AG04449 (cell line): ENCODE data around the gene LRRC25.

ENCODE experiments used
- CTCF ChIA-PET: fragments of 350-600 bp; formaldehyde crosslinking; extraction: SDS; loops from one replicate; lab custom pipeline; 2021; ENCODE audit warnings: antibody characterized with exemption; lab: Yijun Ruan, JAX
- POLR2A ChIA-PET: fragments of 400-600, 350-600 bp; formaldehyde crosslinking; extraction: SDS; loops from one replicate; lab custom pipeline; 2020; ENCODE audit warnings: antibody characterized with exemption, inconsistent platforms; lab: Yijun Ruan, JAX
- DNase-seq: peaks from one replicate; pipeline ENCODE4 v3.0.0-alpha.2; 2010; ENCODE audit warnings: low read depth, low spot score
- H3K4me3 ChIP-seq: 2 replicates; pipeline ENCODE4 v1.5.1; 2011; ENCODE audit warnings: low read depth, mild to moderate bottlenecking, control low read depth, low read length
- TF ChIP-seq, protein P1 (sequence below): IDR thresholded peaks from one replicate; pipeline ENCODE4 v1.5.1; 2011; ENCODE audit warnings: mild to moderate bottlenecking, moderate library complexity, low read length, control low read depth, inconsistent platforms; ENCODE audit not compliant: insufficient read depth; ENCODE audit errors: missing control alignments

The LRRC25 gene

DNA sequence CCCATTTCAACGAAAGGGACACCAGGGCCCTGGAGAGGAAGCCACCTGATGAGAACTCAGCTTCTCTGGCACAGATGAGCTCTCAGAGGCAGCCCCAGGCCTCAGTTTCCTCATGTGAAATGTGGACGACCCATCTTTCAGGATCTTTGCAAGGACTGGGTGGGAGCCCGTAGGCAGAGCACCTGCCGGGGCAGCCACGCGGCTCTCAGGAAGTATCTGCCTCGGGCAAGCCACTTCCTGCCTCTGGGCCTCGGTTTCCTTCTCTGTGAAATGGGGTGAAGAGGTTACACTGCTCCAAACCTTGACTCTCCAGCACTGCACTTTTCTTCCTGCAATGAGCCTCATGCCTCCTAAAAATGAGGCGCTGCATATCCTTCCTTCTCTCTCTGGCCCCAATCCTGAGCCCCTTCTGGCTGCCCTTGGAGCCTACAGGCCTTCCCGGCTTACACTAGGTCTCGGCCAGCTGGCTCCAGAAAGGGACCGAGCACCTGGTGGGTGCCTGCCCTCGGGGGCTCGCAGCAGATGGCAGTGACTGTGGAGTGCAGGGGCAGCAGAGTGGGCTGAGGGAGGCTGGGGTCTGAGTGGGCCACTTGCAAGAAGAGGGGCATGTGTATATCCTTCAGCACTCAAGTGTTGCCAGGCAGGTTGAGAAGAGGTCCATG, 25.2 kb upstream of the LRRC25 start:
- H3K4me3 ChIP-seq: no peak overlapping the region
- ChIA-PET CTCF (interaction anchor here (1.0 to 1.8 kb wide), 2 partner anchors 9 to 28 kb away, joined by 3 to 7 read pairs; no protein-coding TSS in a partner anchor), POLR2A (interaction anchor here (1.1 kb wide), 1 partner anchor 13 kb away, joined by 4 read pairs; no protein-coding TSS in a partner anchor)
- DNase-seq: no peak
- TF ChIP-seq, protein P1, sequence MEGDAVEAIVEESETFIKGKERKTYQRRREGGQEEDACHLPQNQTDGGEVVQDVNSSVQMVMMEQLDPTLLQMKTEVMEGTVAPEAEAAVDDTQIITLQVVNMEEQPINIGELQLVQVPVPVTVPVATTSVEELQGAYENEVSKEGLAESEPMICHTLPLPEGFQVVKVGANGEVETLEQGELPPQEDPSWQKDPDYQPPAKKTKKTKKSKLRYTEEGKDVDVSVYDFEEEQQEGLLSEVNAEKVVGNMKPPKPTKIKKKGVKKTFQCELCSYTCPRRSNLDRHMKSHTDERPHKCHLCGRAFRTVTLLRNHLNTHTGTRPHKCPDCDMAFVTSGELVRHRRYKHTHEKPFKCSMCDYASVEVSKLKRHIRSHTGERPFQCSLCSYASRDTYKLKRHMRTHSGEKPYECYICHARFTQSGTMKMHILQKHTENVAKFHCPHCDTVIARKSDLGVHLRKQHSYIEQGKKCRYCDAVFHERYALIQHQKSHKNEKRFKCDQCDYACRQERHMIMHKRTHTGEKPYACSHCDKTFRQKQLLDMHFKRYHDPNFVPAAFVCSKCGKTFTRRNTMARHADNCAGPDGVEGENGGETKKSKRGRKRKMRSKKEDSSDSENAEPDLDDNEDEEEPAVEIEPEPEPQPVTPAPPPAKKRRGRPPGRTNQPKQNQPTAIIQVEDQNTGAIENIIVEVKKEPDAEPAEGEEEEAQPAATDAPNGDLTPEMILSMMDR: no peak

GRCh38 chr19:18421371-18421959, 24.0 kb upstream of the LRRC25 start:
- DNase-seq: no peak
- TF ChIP-seq, protein P1: no peak
- CTCF ChIA-PET: interaction anchor here (0.7 to 2.7 kb wide), 5 partner anchors 11 to 308 kb away, joined by 3 to 20 read pairs (median 5); no protein-coding TSS in a partner anchor
- POLR2A ChIA-PET: interaction anchor here (1.0 to 1.1 kb wide), 3 partner anchors 14 to 140 kb away, joined by 3 to 5 read pairs (median 4); partner anchors contain the start of genes GDF15 and JUND
- H3K4me3 ChIP-seq: peak overlapping the region; percentile 73

- TF ChIP-seq, protein P1: no peak
- peak overlapping the region; percentile 73 for H3K4me3 ChIP-seq
- ChIA-PET POLR2A (interaction anchor here (1.0 kb wide), 2 partner anchors 35 to 139 kb away, joined by 3 to 5 read pairs; partner anchors contain the start of genes GDF15 and JUND), CTCF (interaction anchor here (1.1 to 2.7 kb wide), 4 partner anchors 11 to 308 kb away, joined by 3 to 20 read pairs (median 6); no protein-coding TSS in a partner anchor)
- DNase-seq: no peak
Measured at GRCh38 chr19:18420930-18421329, 23.5 kb upstream of the LRRC25 start.

GRCh38 chr19:18419699-18420460, 22.5 kb upstream of the LRRC25 start:
- H3K4me3 ChIP-seq: peak overlapping the region; percentile 73
- ChIA-PET POLR2A (interaction anchor here (0.9 to 1.6 kb wide), 6 partner anchors 9 to 138 kb away, joined by 3 to 10 read pairs (median 5); partner anchors contain the start of genes GDF15 and JUND), CTCF (interaction anchor here (0.8 to 11.8 kb wide), 13 partner anchors 9 to 139 kb away, joined by 3 to 298 read pairs (median 5); partner anchors contain the start of genes GDF15, JUND and PGPEP1)
- TF ChIP-seq, protein P1: no peak
- no peak for DNase-seq

GRCh38 chr19:18419195-18419698, 21.8 kb upstream of the LRRC25 start, which contains the start of gene SSBP4:
TSS of gene SSBP4 (plus strand) at chr19:18419398. CDS start at chr19:18419649, 251 bp downstream.
- ChIA-PET CTCF (interaction anchor here (1.0 to 11.8 kb wide), 13 partner anchors 9 to 169 kb away, joined by 3 to 298 read pairs (median 5); partner anchors contain the start of genes GDF15, JUND, PGPEP1 and REX1BD), POLR2A (interaction anchor here (0.6 to 1.7 kb wide), 8 partner anchors 10 to 138 kb away, joined by 3 to 10 read pairs (median 4); partner anchors contain the start of genes GDF15 and JUND)

More at GRCh38 chr19:18419195-18419698, 21.8 kb upstream of the LRRC25 start, which contains the start of gene SSBP4:
- H3K4me3 ChIP-seq: peak within 1 kb of the TSS; percentile 73
- TF ChIP-seq, protein P1: peak; percentile 24
- DNase-seq: no peak
